ENCODE data around the gene SHB. TPM values are rescaled to one million over a fixed set of nuclear protein-coding genes. Genes with fewer than 3 reads are reported as not detected.

Gene SHB
- total RNA-seq, 1 experiment from 2014 or later, result 12.2 TPM

GRCh38 chr9:37959976-37960375 is 109.1 kb downstream of the SHB start (continued):
- TF ChIP-seq FOXP4 (CRISPR knock-in tag; IDR thresholded peaks at IDR 0.05), result no peak
- TF ChIP-seq FOXK1 (CRISPR knock-in tag; IDR thresholded peaks at IDR 0.05), result no peak
- TF ChIP-seq GRHL2 (CRISPR knock-in tag; IDR thresholded peaks at IDR 0.05; ENCODE audit: insufficient replicate concordance, severe bottlenecking), result no peak
- TF ChIP-seq PRDM15 (CRISPR knock-in tag; IDR thresholded peaks at IDR 0.05), result no peak
- TF ChIP-seq USF1 (CRISPR knock-in tag; IDR thresholded peaks at IDR 0.05), result no peak
- TF ChIP-seq TEAD1 (CRISPR knock-in tag; IDR thresholded peaks at IDR 0.05), result no peak
- TF ChIP-seq ZNF121 (CRISPR knock-in tag; IDR thresholded peaks at IDR 0.05), result no peak

GRCh38 chr9:37958154-37958553 is 110.9 kb downstream of the SHB start:
- DNase-seq (ENCODE audit: low spot score) (no peak), ATAC-seq (no peak)
- H3K4me1 Mint-ChIP-seq, result peaks cover 5% of the 10 kb centered on the region; the same call in 1 of the 2 replicates
- CTCF ChIA-PET, result no interaction called here
- no peak overlapping the region for H3K4me3 Mint-ChIP-seq
- TF ChIP-seq SMAD4 (CRISPR knock-in tag; IDR thresholded peaks at IDR 0.05), result no peak
- no peak for TF ChIP-seq NR2C2 (CRISPR knock-in tag; IDR thresholded peaks at IDR 0.05)
- TF ChIP-seq PRRX2 (CRISPR knock-in tag; IDR thresholded peaks at IDR 0.05), result no peak
- no peak for TF ChIP-seq KAT7 (CRISPR knock-in tag; IDR thresholded peaks at IDR 0.05; ENCODE audit: borderline replicate concordance)
- TF ChIP-seq CTCF (IDR thresholded peaks at IDR 0.05), result no peak
- TF ChIP-seq CREM (CRISPR knock-in tag; IDR thresholded peaks at IDR 0.05), result no peak
- TF ChIP-seq OVOL2 (CRISPR knock-in tag; IDR thresholded peaks at IDR 0.05; ENCODE audit: borderline replicate concordance), result no peak
- no peak for TF ChIP-seq IRF2 (CRISPR knock-in tag; IDR thresholded peaks at IDR 0.05; ENCODE audit: borderline replicate concordance, low read depth)
- TF ChIP-seq GABPB1 (CRISPR knock-in tag; IDR thresholded peaks at IDR 0.05), result no peak
- TF ChIP-seq CREB1 (CRISPR knock-in tag; IDR thresholded peaks at IDR 0.05), result no peak
- no peak for TF ChIP-seq ZNF121 (CRISPR knock-in tag; IDR thresholded peaks at IDR 0.05)
- no peak for TF ChIP-seq ZNF512 (CRISPR knock-in tag; IDR thresholded peaks at IDR 0.05; ENCODE audit: borderline replicate concordance)
- TF ChIP-seq ATF2 (CRISPR knock-in tag; IDR thresholded peaks at IDR 0.05; ENCODE audit: borderline replicate concordance, low read depth), result no peak
- TF ChIP-seq ZNF423 (CRISPR knock-in tag; IDR thresholded peaks at IDR 0.05), result no peak
- no peak for TF ChIP-seq MYBL2 (CRISPR knock-in tag; IDR thresholded peaks at IDR 0.05)
- no peak for TF ChIP-seq GRHL2 (CRISPR knock-in tag; IDR thresholded peaks at IDR 0.05; ENCODE audit: insufficient replicate concordance, severe bottlenecking)
- no peak for TF ChIP-seq PRDM15 (CRISPR knock-in tag; IDR thresholded peaks at IDR 0.05)
- peaks cover 8% of the 10 kb centered on the region for H3K36me3 Mint-ChIP-seq
- H3K27me3 Mint-ChIP-seq (ENCODE audit: low read depth), result no peaks in the 10 kb centered on the region
- H3K27ac Mint-ChIP-seq, result no peak overlapping the region
- POLR2A ChIA-PET, result no interaction called here
- no peaks in the 10 kb centered on the region for H3K9me3 Mint-ChIP-seq

Measured in WTC11 (cell line).